ENCODE results near the gene NOTUM. TPM values are rescaled to one million over a fixed set of nuclear protein-coding genes. Genes with fewer than 3 reads are reported as not detected.
"Not testable (repeated sequence)": the region's sequence is repeated elsewhere in the genome, so short reads cannot be mapped to it uniquely, and the experiment has no call there.

The NOTUM gene
- total and polyA plus RNA-seq, 2 donors (not counting 3 experiments of a cell fraction or from before 2014, with no cell fraction given) = not detected

- H3K36me3 ChIP-seq (ENCODE audit: control insufficient read depth in 2 of 2, extremely low read depth in 1 of 2, insufficient read depth in 2 of 2, low read length in 2 of 2) = peaks cover 0 to 18% of the 10 kb centered on the region in 2 experiments
- H3K9me1 ChIP-seq (replicated peaks; ENCODE audit: control insufficient read depth, extremely low read depth, insufficient read depth, low read length); POLR2A ChIA-PET; H3K4me1 ChIP-seq (ENCODE audit: control insufficient read depth, extremely low read depth, insufficient read depth, low read length); H3K9me3 ChIP-seq (replicated peaks; ENCODE audit: control insufficient read depth, insufficient read depth, low read length); H3K4me2 ChIP-seq (ENCODE audit: insufficient read depth, low read length); H2AFZ ChIP-seq (ENCODE audit: low read depth, low read length); FAIRE-seq; BruUV-seq (replicated peaks); H3K4me3 ChIP-seq (replicated peaks in 1 of 3; ENCODE audit: insufficient read depth in 1 of 3, low read depth in 1 of 3, low read length in 3 of 3); H3K27me3 ChIP-seq (ENCODE audit: control insufficient read depth in 2 of 2, insufficient read depth in 2 of 2, low read length in 2 of 2); dilution Hi-C loops (cut with MboI; ENCODE audit: extremely low pct_ligation_motif_present, low sequenced_read_pairs); H4K20me1 ChIP-seq (replicated peaks; ENCODE audit: control insufficient read depth, extremely low read depth, insufficient read depth, low read length); intact Hi-C loops (cut with micrococcal nuclease); H3K9ac ChIP-seq (replicated peaks; ENCODE audit: extremely low read depth, insufficient read depth, low read length); H3K27ac ChIP-seq (ENCODE audit: insufficient read depth, low read depth, low read length); DNase-seq (ENCODE audit: low read depth, low spot score); H3K79me2 ChIP-seq (ENCODE audit: control insufficient read depth, insufficient read depth, low read length): not testable (repeated sequence)
- CTCF ChIA-PET = interaction anchor here (1.4 kb wide), 1 partner anchor 49 kb away, joined by 3 read pairs; no protein-coding TSS in a partner anchor
Measured at GRCh38 chr17:81981511-81981910, 20.5 kb upstream of the NOTUM start.

- ChIA-PET CTCF (interaction anchor here (0.8 to 1.4 kb wide), 2 partner anchors 21 to 50 kb away, joined by 3 read pairs; no protein-coding TSS in a partner anchor), POLR2A (interaction anchor here (0.6 kb wide), 1 partner anchor 131 kb away, joined by 11 read pairs; no protein-coding TSS in a partner anchor)
- H3K9ac ChIP-seq (replicated peaks; ENCODE audit: extremely low read depth, insufficient read depth, low read length) = no peak overlapping the region
- dilution Hi-C loops (cut with MboI; ENCODE audit: extremely low pct_ligation_motif_present, low sequenced_read_pairs) (no loop called here), intact Hi-C loops (cut with micrococcal nuclease) (no loop called here)
- peaks cover 0 to 15% of the 10 kb centered on the region in 2 experiments for H3K36me3 ChIP-seq (ENCODE audit: control insufficient read depth in 2 of 2, extremely low read depth in 1 of 2, insufficient read depth in 2 of 2, low read length in 2 of 2)
- no peak overlapping the region for H3K4me2 ChIP-seq (ENCODE audit: insufficient read depth, low read length)
- no peak for FAIRE-seq
- DNase-seq (ENCODE audit: low read depth, low spot score) = no peak
- peaks cover 5% of the 10 kb centered on the region for H3K4me1 ChIP-seq (ENCODE audit: control insufficient read depth, extremely low read depth, insufficient read depth, low read length)
- H2AFZ ChIP-seq (ENCODE audit: low read depth, low read length) = no peak overlapping the region
- no TSS peak for BruUV-seq (replicated peaks)
- H3K27ac ChIP-seq (ENCODE audit: insufficient read depth, low read depth, low read length) = no peak overlapping the region
- H3K4me3 ChIP-seq (replicated peaks in 1 of 3; ENCODE audit: insufficient read depth in 1 of 3, low read depth in 1 of 3, low read length in 3 of 3) = no peak overlapping the region
- no peaks in the 10 kb centered on the region for H3K9me3 ChIP-seq (replicated peaks; ENCODE audit: control insufficient read depth, insufficient read depth, low read length)
- H3K9me1 ChIP-seq (replicated peaks; ENCODE audit: control insufficient read depth, extremely low read depth, insufficient read depth, low read length) = no peaks in the 10 kb centered on the region
- H3K79me2 ChIP-seq (ENCODE audit: control insufficient read depth, insufficient read depth, low read length) = no peaks in the 10 kb centered on the region
- no peaks in the 10 kb centered on the region for H3K27me3 ChIP-seq (ENCODE audit: control insufficient read depth in 2 of 2, insufficient read depth in 2 of 2, low read length in 2 of 2)
- no peaks in the 10 kb centered on the region for H4K20me1 ChIP-seq (replicated peaks; ENCODE audit: control insufficient read depth, extremely low read depth, insufficient read depth, low read length)
- no peak for TF ChIP-seq POLR2AphosphoS5 (IDR thresholded peaks at IDR 0.05; ENCODE audit: insufficient read depth, low read depth, low read length)
- TF ChIP-seq MYC (IDR thresholded peaks at IDR 0.05; ENCODE audit: low read depth, low read length) = no peak
- no peak for TF ChIP-seq JUN (IDR thresholded peaks at IDR 0.05; ENCODE audit: borderline replicate concordance, insufficient read depth, insufficient read length, low read depth)
- TF ChIP-seq POLR2A (IDR thresholded peaks at IDR 0.05; ENCODE audit: low read depth, low read length) = no peak
- no peak for TF ChIP-seq EZH2 (IDR thresholded peaks at IDR 0.05; ENCODE audit: borderline replicate concordance, low read depth, low read length, severe bottlenecking)
- no peak for TF ChIP-seq FOS (IDR thresholded peaks at IDR 0.05; ENCODE audit: borderline replicate concordance, insufficient read depth, low read length)
- TF ChIP-seq, protein P1, sequence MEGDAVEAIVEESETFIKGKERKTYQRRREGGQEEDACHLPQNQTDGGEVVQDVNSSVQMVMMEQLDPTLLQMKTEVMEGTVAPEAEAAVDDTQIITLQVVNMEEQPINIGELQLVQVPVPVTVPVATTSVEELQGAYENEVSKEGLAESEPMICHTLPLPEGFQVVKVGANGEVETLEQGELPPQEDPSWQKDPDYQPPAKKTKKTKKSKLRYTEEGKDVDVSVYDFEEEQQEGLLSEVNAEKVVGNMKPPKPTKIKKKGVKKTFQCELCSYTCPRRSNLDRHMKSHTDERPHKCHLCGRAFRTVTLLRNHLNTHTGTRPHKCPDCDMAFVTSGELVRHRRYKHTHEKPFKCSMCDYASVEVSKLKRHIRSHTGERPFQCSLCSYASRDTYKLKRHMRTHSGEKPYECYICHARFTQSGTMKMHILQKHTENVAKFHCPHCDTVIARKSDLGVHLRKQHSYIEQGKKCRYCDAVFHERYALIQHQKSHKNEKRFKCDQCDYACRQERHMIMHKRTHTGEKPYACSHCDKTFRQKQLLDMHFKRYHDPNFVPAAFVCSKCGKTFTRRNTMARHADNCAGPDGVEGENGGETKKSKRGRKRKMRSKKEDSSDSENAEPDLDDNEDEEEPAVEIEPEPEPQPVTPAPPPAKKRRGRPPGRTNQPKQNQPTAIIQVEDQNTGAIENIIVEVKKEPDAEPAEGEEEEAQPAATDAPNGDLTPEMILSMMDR (IDR thresholded peaks at IDR 0.05; ENCODE audit: extremely low read depth in 1 of 2, insufficient read depth in 1 of 2, low read depth in 1 of 2, low read length in 2 of 2) = no peak
- TF ChIP-seq, protein P2, sequence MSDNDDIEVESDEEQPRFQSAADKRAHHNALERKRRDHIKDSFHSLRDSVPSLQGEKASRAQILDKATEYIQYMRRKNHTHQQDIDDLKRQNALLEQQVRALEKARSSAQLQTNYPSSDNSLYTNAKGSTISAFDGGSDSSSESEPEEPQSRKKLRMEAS (IDR thresholded peaks at IDR 0.05; ENCODE audit: insufficient read depth, insufficient read length) = no peak
- no peak for TF ChIP-seq GATA2 (IDR thresholded peaks at IDR 0.05; ENCODE audit: insufficient read depth, insufficient read length, low read depth, low read length)
Measured at GRCh38 chr17:81980707-81981343, 19.8 kb upstream of the NOTUM start.

All from endothelial cell of umbilical vein (primary cell).